Kidney tubule cell (primary cell): ENCODE results near the gene KSR1.
A peak's percentile ranks its signal among the peaks of the same experiment; 100 is the strongest.

ENCODE experiments used
- DNase-seq: peaks from one replicate; pipeline ENCODE4 v3.0.0-alpha.2; 2018; ENCODE audit warnings: low spot score

The KSR1 gene

GRCh38 chr17:27535178-27535928, 79.1 kb downstream of the KSR1 start:
- no peak for DNase-seq

- DNase-seq = no peak
Observed at GRCh38 chr17:27535975-27536374, 79.7 kb downstream of the KSR1 start.

GRCh38 chr17:27536781-27537180, 80.5 kb downstream of the KSR1 start:
- no peak for DNase-seq

- DNase-seq = peak; percentile 65
Observed at GRCh38 chr17:27538156-27538955, 82.1 kb downstream of the KSR1 start.

DNA sequence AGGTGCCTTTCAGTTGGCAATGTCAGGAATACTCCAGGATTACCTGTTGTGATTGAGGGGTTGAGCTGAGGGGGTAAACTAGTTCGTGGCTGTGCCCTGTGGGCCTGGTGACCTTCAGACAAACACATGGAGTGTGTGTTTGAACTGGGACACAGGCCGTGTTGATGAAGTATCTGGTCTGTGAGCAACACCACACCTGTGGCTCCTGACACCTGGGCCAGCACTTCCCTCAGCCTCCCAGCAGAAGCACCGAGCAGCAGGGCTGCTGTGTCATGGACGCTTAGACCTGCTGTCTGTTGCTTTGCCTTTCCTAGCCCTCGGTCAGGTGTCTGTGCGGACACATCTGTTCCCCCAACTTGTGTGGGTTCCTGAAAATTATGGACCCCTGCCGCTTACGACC, 82.9 kb downstream of the KSR1 start:
- DNase-seq = no peak

DNA sequence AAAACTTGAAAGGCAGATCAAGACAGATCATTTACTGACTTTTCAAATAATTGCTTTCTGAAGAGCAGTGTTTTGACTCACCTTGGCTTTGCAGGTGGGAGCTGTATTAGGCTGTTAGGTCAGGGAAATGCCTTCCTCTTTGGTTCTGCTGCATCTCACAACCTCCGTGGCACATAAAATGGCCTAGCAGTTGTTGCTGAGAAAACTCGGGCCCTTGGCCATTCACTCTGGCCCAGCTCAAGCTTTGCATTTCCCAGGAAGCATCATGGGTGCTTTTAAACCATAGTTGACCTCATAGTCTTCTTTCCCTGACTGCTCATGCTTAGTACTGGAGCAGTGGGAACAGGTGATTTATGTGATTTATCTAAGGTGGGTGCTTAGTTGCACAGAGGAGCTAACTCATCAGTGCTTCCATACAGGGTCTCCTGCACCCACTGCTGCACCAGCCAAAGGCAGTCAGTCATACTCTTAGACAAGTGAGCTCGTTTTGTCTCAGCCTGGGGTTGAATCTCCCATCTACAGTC, 83.6 kb downstream of the KSR1 start:
- no peak for DNase-seq

DNA sequence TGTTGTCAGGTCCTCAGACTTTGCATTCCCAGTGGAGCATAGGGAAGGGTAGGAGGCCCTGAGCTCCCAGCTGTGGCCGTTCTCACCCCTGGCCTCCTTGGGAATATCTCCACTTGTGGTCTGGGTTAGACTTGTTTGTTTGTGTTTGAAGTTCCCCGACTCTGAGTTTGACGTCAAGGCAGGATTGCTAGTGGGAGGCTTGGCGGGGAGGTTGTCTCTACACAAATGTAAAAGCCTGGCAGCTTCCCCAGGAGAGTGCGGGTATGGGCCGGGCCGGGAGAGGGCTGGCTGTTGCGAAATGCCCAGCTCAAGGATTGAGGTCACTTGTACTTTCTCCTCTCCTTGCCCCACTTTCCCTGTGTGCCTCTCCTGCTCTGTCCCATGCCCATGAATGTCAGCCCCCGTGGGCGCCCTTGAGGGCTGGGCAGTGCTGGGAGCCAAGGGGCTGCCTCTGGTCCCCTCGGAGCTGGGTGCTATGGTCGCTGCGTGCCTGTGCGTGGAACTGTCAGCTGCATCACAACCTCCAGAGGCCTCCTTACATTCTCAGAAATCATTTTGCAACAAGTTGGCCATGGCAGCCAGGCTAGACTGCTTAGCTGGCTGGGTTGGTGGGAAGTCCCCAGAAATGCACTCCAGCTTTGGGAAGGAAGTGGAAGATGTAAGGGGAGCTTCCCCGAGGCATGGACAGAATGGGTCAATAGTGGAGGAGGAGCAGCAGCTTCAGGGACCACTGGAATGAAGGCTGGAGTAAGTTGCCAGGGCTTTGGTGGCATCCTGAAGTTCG, 84.3 kb downstream of the KSR1 start:
- peak; percentile 73 for DNase-seq

- DNase-seq = peak; percentile 34
Observed at GRCh38 chr17:27541301-27542023, 85.2 kb downstream of the KSR1 start.

- DNase-seq = no peak
Observed at GRCh38 chr17:27542841-27543463, 86.7 kb downstream of the KSR1 start.

DNA sequence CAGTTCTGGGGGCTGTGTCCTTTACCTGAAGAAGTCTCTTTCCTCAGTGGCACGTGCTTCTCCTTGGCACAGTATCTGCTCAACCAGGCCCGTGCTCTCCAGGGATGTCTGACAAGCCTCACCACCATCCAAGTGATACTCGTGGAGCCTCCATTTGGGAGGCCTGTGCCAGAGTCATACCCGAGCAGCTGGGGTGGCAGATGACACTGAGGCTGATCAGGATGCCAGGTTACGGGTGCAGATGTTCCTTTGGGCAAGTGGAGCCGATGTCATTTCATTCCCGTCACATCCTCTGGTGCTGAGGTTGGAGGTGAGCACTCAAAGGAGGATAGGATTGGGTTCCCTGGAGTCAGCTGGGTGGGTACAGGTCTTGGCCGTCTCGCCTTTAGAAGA, 87.2 kb downstream of the KSR1 start:
- no peak for DNase-seq

GRCh38 chr17:27543958-27544349, 87.7 kb downstream of the KSR1 start:
- no peak for DNase-seq

- no peak for DNase-seq
Observed at GRCh38 chr17:27544350-27545131, 88.3 kb downstream of the KSR1 start.

DNA sequence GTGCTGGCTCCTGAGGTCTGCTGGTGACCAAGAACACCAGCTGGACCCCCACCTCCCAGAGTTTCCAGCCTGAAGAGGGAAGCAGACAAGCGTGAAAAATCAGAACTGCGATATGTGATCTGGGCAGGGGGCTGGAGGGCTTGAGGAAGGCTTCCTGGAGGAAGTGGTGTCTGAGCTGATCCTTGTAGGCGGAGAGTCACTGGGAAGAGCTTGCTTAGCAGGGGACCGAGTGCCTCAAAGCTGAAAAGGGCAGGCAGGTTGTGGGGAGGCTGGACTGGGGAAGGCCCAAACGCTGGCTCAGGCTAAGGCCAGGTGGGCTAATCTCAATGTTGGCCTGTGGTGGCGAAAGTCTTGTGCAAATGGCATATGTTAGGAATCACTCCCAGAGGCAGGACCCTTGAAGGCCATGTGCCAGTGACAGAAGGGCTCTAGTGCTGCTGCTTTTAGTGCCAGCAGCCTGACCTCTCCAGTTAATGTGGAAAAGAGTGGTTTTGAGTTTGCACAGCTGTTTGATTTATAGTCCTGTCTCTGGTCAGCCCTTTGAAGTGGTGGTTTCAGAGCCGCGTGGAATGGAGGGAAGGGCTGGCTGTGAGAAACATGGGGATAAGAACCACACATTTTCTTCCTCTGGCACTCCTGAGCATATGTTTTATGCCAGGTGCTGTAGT, 89.4 kb downstream of the KSR1 start:
- DNase-seq = no peak

DNA sequence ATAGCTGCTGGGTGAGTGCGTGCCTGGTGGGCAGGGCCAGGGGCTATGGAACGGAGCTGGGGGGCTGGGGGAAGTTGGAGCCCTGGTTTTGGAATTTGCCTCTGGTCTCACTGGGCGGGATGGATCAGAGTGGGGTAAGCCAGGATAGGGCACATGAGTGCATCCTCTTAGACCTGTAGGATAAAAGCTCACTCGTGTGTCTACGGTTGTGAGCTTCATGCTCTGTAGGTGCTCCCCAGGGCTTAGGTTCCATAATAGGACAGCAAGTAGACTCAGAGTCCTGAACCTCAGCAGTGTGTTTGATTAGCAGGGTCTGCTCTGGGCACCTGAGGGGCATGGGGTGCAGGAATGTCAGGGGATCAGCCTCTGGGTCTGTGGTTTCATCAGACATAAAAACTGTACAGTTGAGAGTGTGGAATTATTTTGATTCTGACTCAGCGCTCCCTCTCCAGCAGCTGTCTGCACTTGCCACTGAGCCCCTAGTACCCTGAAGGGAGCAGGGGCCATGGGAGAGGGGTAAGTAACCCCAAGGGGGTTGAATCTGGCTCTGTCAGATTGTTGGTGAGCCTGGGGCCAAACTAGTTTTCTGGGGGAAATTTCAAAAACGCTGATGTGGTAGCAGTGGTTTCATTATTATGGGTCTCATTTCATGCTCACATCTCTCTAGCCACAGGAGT, 90.5 kb downstream of the KSR1 start:
- no peak for DNase-seq

- no peak for DNase-seq
Observed at GRCh38 chr17:27547301-27547683, 91.0 kb downstream of the KSR1 start.

- DNase-seq = no peak
Observed at GRCh38 chr17:27548369-27548768, 92.1 kb downstream of the KSR1 start.

GRCh38 chr17:27549251-27549893, 93.1 kb downstream of the KSR1 start:
- no peak for DNase-seq

DNA sequence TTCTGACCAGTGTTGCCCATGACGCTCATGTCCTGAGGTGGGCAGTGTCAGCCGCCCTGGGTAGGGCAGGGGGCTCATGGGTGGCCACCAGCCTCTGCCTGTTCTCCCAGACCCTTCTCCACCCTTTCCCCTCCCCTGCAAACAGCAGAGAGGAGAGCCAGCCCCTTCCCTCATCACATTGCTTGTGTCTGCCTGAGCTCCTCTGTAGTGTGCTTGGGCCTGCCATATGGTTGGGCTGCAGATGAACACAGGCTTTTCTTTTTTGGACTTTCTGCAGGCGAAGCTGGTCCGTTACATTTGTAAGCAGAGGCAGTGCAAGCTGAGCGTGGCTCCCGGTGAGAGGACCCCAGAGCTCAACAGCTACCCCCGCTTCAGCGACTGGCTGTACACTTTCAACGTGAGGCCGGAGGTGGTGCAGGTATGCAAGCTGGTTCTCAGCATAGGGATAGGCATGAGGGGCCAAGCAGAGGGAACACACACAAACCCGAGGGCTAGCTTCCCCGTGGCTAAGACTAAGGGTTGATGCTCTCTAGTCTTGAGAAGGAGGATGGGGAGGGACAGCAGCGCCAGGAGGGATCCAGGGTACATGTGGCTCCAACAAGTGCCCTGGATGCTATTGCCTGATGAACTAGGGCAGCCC, 94.2 kb downstream of the KSR1 start:
- DNase-seq = no peak
